Heart left ventricle (tissue), 16 donors: ENCODE results near the gene AKAP7. TPM values are rescaled to one million over a fixed set of nuclear protein-coding genes. Genes with fewer than 3 reads are reported as not detected.

Experiments
- ATAC-seq, 4 donors: fragments of 200-7000 bp; cut with Tn5 transposase; one replicate each; pipeline ENCODE4 v1.9.1; 2020 to 2022; ENCODE audit warnings: moderate library complexity in 4 of 4, mild to moderate bottlenecking in 3 of 4, moderate number of reproducible peaks in 1 of 4
- DNase-seq, 5 donors: peaks; one replicate each; pipeline ENCODE4 v3.0.0-alpha.2; 2020
- H3K27ac ChIP-seq, 12 donors: fragments of 200-600 bp; sonication (generic) in 4 of 12; one replicate each; pipeline versions ENCODE4 v1.5.0 to v1.8.0; 2016 to 2022; ENCODE audit warnings: mild to moderate bottlenecking in 2 of 12
- H3K27me3 ChIP-seq, 9 donors: fragments of 200-600 bp; sonication (generic) in 2 of 9; one replicate each; pipeline versions ENCODE4 v1.5.1 to v1.8.0; 2016 to 2022; ENCODE audit warnings: mild to moderate bottlenecking in 3 of 9
- H3K36me3 ChIP-seq, 9 donors: fragments of 200-600 bp; sonication (generic) in 2 of 9; one replicate each; pipeline versions ENCODE4 v1.5.0 to v1.8.0; 2018 to 2022; ENCODE audit warnings: mild to moderate bottlenecking in 2 of 9
- H3K4me1 ChIP-seq, 12 donors: fragments of 200-600 bp; sonication (generic) in 4 of 12; one replicate each; pipeline versions ENCODE4 v1.5.0 to v1.8.0; 2016 to 2022; ENCODE audit warnings: mild to moderate bottlenecking in 3 of 12
- H3K4me3 ChIP-seq, 12 donors: fragments of 200-600 bp; sonication (generic) in 4 of 12; one replicate each; pipeline versions ENCODE4 v1.5.0 to v1.8.0; 2017 to 2022; ENCODE audit warnings: mild to moderate bottlenecking in 9 of 12, moderate library complexity in 4 of 12
- H3K9me3 ChIP-seq, 12 donors: fragments of 200-600 bp; sonication (generic) in 4 of 12; one replicate each; pipeline versions ENCODE4 v1.5.0 to v1.8.0; 2016 to 2022; ENCODE audit warnings: mild to moderate bottlenecking in 1 of 12
- POLR2A ChIP-seq, 2 donors: fragments of 450-650 bp; IDR thresholded peaks; one replicate each; pipeline ENCODE4 v1.6.1; 2017; ENCODE audit warnings: antibody characterized with exemption in 2 of 2, mild to moderate bottlenecking in 2 of 2, moderate library complexity in 2 of 2
- WGBS, 4 donors: extraction: QIAGEN DNeasy Blood & Tissue Kit in 2 of 4; methylation state at CpG; one replicate each; pipeline versions ENCODE4 v1.1.5 to v1.1.7; 2013 to 2018; 5-methylcytosine and 5-hydroxymethylcytosine counted together
- intact Hi-C, 10 donors: fragments of 100-400 bp; cut with DNase I; formaldehyde crosslinking; loops; one replicate each; pipeline versions ENCODE4 v1.11.1 to v1.14.2; 2022
- polyA plus RNA-seq, 2 donors: library from polyadenylated mRNA; stranded (reverse); fragments of 200-250 nt; gene quantifications; one replicate each; pipeline ENCODE4 v1.2.3, GENCODE V29; 2013
- total RNA-seq, 9 donors: library from RNA; depleted of rRNA in 2 of 9; stranded (reverse); fragments of >200 nt in 2 of 9; fragmentation: NEBNext Ultra II Directional in 3 of 9; extraction: Animal tissue kit (Norgen Biotek cat#: 25700) in 3 of 9; gene quantifications; one replicate each; pipeline versions ENCODE4 v1.1.0 to v1.2.4, GENCODE V29; 2016 to 2023
- TF ChIP-seq, protein P1 (sequence below), 12 donors: fragments of 200-600 bp; sonication (generic) in 4 of 12; IDR thresholded peaks; one replicate each; pipeline versions ENCODE4 v1.5.0 to v1.8.0; 2018 to 2022; ENCODE audit warnings: antibody characterized with exemption in 12 of 12, mild to moderate bottlenecking in 5 of 12
- donor health status: ischemic (EF 13 %, LVEDD 7.1; RV severe dilation, severe dysfunction).
- donor health status: healthy with polysubstance abuse.
- donor health status: DM: no; HTN: yes; CAD: no.
- donor health status: DM: no; HTN: no; CAD: no.
- donor health status: ischemic (EF 25% LVEDD 6.9; RV normal size, moderate dysfunction).
- donor health status: ischemic (EF 25% LVEDD 5.7; RV mildly dilated, moderate dysfunction).
- donor health status: healthy.
- donor health status: DM: yes; HTN: yes; CAD: no.
- donor health status: ischemic (EF 35%, LVEDD 5.7; RV mildly dilated, moderate dysfunction).
- donor health status: nonischemic (EF 11% LVEDD 7.7; RV severe dilation, severe dysfunction).
- donor health status: DM: yes; HTN: yes; CAD: no.
- donor health status: PGD.
- donor health status: ischemic (EF 29% LVEDD 5.4; RV normal size, mild dysfunction).
- donor health status: nonischemic (EF 23%, LVEDD 6.1; RV moderate dilation, normal function).

The AKAP7 gene
- total and polyA plus RNA-seq, 11 donors: 2.3 to 13.5 (median 8.7) TPM

DNA sequence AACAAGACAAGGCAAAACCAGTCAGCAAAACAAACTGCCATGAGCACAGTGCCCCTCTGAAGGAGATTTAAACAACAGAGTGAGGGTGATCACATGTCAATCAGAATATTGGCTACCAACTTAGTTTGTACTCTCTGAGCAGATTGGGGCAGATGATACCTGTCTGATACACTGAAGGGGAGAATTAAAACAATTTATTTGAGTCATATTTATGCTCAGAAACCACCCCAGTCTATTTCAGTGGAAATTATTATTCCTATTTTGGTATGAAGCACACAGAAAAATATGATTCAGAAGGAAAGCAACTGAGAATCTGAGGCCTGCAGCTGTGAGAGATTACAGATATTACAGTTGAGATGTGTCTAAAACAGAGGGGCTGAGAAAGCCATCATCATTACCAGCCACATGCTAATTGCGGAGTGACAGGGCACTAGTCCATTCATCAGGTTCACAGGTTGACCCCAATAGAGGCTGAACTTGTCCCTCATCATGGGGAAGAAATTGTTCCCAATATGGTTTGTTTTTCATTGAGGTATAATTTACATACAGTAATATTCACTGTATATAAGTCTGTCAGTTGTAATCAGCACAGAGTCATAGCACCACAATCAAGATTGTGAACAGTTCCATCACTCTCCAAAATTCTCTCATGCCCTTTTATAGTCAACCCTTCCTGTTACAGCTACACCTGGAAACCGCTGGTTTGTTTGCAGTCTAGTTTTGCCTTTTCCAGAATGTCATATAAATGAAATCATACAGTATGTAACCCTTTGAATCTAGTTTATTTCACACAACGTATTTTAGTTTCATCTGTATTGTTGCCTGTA lies 134.5 kb downstream of the AKAP7 start:
- Histone ChIP-seq H3K27ac (no peak overlapping the region), H3K9me3 (peaks cover 0 to 15% (median 0%) of the 10 kb centered on the region in 12 donors), H3K4me3 (no peak overlapping the region), H3K4me1 (no peaks in the 10 kb centered on the region), H3K27me3 (no peaks in the 10 kb centered on the region), H3K36me3 (no peaks in the 10 kb centered on the region)
- TF ChIP-seq, protein P1, sequence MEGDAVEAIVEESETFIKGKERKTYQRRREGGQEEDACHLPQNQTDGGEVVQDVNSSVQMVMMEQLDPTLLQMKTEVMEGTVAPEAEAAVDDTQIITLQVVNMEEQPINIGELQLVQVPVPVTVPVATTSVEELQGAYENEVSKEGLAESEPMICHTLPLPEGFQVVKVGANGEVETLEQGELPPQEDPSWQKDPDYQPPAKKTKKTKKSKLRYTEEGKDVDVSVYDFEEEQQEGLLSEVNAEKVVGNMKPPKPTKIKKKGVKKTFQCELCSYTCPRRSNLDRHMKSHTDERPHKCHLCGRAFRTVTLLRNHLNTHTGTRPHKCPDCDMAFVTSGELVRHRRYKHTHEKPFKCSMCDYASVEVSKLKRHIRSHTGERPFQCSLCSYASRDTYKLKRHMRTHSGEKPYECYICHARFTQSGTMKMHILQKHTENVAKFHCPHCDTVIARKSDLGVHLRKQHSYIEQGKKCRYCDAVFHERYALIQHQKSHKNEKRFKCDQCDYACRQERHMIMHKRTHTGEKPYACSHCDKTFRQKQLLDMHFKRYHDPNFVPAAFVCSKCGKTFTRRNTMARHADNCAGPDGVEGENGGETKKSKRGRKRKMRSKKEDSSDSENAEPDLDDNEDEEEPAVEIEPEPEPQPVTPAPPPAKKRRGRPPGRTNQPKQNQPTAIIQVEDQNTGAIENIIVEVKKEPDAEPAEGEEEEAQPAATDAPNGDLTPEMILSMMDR (IDR thresholded peaks at IDR 0.05): no peak
- no peak for TF ChIP-seq POLR2A (IDR thresholded peaks at IDR 0.05)
- DNase-seq: no peak
- intact Hi-C loops: no loop called here
- no peak for ATAC-seq
- 94 to 97% (median 95%) methylated on average over 3 of the region's 3 CpGs for WGBS, 4 donors

DNA sequence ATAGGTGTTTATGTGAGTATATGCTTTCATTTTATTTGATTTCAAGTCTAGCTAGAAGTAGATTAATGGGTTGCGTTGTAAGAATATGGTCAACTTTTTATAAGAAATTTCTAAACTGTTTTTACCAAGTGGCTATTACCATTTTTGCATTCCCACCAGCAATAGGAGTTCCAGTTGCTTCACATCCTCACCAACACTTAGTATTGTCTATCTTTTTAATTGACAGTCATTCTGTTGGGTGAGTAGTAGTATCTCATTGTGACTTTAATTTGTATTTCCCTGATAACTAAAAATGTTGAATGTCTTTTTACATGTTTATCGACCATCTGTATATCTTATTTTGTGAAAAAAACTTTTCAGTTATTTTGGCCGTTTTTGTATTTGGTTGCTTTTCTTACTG lies 135.3 kb downstream of the AKAP7 start:
- intact Hi-C loops: no loop called here
- H3K27me3 ChIP-seq: no peaks in the 10 kb centered on the region
- no peak for DNase-seq
- no peak overlapping the region for H3K4me3 ChIP-seq
- peaks cover 0 to 15% (median 0%) of the 10 kb centered on the region in 12 donors for H3K9me3 ChIP-seq
- H3K27ac ChIP-seq: no peak overlapping the region
- no peaks in the 10 kb centered on the region for H3K4me1 ChIP-seq
- TF ChIP-seq, protein P1 (IDR thresholded peaks at IDR 0.05): no peak
- TF ChIP-seq POLR2A (IDR thresholded peaks at IDR 0.05): no peak
- H3K36me3 ChIP-seq: no peaks in the 10 kb centered on the region
- no peak for ATAC-seq
- 96 to 98% (median 97%) methylated on average over 3 of the region's 3 CpGs for WGBS, 4 donors

DNA sequence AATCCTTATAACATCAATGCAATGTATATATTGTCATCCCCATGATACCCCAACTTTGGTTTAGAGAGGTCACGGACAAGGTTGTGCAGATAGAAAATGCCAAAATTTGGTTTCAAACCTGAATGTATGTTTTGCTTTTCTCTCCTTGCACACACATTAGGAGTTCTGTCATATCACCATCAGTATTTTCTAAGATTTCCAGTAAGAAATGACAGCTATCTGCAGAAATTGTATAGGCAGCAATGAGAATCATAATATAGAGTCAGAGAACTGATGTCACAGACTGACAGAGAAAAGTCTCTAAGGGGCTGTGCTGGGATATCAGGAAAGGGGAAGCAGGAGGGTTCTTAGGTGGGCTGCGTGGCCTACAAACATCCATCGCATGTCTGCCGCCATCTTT lies 140.0 kb downstream of the AKAP7 start:
- TF ChIP-seq, protein P1 (IDR thresholded peaks at IDR 0.05): no peak
- no peak for TF ChIP-seq POLR2A (IDR thresholded peaks at IDR 0.05)
- intact Hi-C loops: no loop called here
- 90 to 99% (median 97%) methylated on average over 4 of the region's 4 CpGs for WGBS, 4 donors

DNA sequence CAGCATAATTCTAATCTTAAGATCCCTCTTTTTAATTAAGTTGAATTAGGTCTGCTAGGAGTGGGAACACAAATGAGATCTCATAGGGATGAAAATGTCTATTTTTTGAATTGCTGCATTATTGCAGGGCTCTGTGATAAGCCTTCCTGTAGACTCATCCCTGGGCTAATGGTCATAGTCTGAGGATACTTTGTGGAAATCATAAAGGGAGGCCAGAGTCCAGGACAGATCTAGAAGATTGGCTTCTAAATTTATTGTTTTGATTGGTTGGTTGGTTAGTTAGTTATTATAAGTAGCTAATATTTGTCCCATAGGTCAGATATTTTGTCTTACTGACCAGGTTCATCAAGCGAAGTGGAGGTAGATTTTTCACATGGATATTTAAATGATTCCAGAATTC lies 142.3 kb downstream of the AKAP7 start:
- ATAC-seq: no peak
- intact Hi-C loops: no loop called here
- 96 to 100% (median 98%) methylated on average over 1 of the region's 1 CpG for WGBS, 4 donors

More for the DNA sequence above, 140.0 kb downstream of the AKAP7 start:
- Histone ChIP-seq H3K4me1 (no peaks in the 10 kb centered on the region), H3K4me3 (no peak overlapping the region), H3K27ac (no peak overlapping the region), H3K36me3 (no peaks in the 10 kb centered on the region), H3K9me3 (peaks cover 0 to 11% (median 0%) of the 10 kb centered on the region in 12 donors), H3K27me3 (no peaks in the 10 kb centered on the region)
- ATAC-seq (no peak), DNase-seq (no peak)

More for the DNA sequence above, 142.3 kb downstream of the AKAP7 start:
- TF ChIP-seq POLR2A (IDR thresholded peaks at IDR 0.05): no peak
- TF ChIP-seq, protein P1 (IDR thresholded peaks at IDR 0.05): no peak
- H3K4me1 ChIP-seq: peaks cover 0 to 15% (median 0%) of the 10 kb centered on the region in 12 donors
- H3K4me3 ChIP-seq: no peak overlapping the region
- H3K27me3 ChIP-seq: no peaks in the 10 kb centered on the region
- no peaks in the 10 kb centered on the region for H3K9me3 ChIP-seq
- no peak for DNase-seq
- H3K27ac ChIP-seq: no peak overlapping the region
- H3K36me3 ChIP-seq: no peaks in the 10 kb centered on the region
